Activated gamma-delta T cell treated with Interleukin-2 at 50 U/mL for 16 hours (primary cell): Measurements from ENCODE around the gene AHCTF1.
"Not testable (repeated sequence)": the region's sequence is repeated elsewhere in the genome, so short reads cannot be mapped to it uniquely, and the experiment has no call there.

Experiments used
- DNase-seq: peaks from one replicate; pipeline ENCODE4 v3.0.0-alpha.2; 2020

The AHCTF1 gene

DNA sequence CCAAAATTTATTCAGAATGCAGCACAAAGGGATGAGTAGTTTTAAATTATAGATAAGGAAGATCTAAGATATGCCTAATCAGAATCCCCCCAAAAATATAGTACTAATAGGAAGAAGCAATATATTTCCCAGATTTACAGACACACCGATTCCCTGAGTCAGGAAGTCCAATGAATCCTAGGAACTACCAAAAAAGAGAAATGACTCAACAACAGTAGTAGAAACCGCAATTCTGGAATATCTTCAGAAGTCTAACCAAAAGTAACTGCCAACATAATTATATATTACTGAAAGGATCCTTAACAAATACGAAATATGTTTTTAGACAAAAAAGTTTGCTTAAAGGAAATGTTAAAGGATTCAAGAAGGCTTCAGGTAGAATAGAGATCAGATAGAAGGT, 10.3 kb downstream of the AHCTF1 start:
- DNase-seq: no peak

DNA sequence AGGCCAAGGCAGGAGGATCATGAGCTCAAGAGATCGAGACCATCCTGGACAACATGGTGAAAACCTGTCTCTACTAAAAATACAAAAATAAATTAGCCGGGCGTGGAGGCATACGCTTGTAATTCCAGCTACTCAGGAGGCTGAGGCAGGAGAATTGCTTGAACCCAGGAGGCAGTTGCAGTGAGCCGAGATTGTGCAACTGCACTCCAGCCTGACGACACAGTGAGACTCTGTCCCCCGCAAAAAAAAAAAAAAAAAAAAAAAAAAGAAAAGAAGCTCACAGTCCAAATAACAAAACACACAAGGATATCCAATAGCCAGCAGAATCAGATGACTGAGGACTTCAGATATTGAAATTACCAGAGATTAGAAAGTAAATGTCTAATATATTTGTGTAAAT, 11.8 kb downstream of the AHCTF1 start:
- no peak for DNase-seq

DNA sequence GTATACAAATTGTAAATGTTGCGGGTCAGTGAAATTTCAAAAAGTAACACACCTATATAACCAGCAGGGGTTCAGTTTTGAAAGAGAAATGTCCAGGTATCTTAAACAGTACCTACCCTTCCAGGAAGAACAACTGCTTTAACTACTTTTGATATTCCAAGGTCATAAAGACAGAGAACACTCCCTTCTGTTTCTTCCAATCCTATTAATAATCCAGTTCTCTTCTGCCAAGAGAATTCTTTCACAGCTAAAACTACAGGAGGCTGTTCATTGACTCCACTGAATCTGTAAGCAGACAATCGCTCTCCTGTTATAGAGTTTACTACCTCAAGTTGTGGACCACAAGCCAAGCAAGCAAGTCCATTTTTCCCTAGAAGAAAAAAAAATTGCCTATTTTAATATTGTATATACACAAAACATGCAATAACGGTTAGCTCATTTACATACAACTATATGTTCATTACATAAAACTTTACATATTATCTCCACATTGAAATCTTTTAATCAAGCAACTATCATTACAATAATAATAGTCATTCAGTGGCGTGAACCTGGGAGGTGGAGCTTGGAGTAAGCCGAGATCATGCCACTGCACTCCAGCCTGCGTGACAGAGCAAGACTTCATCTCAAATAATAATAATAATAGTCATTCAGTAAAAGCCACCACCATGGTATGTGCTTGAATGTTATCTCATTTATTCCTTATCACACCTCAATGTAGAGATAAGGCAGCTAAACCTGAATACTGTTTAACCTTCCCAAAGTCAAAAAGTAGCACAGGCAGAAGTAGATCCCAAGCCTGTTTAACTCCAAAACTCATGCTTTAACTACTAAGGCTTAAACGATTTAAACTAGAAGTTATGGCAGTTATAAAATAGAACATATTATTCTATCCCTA, 15.5 kb downstream of the AHCTF1 start:
- DNase-seq: not testable (repeated sequence)

DNA sequence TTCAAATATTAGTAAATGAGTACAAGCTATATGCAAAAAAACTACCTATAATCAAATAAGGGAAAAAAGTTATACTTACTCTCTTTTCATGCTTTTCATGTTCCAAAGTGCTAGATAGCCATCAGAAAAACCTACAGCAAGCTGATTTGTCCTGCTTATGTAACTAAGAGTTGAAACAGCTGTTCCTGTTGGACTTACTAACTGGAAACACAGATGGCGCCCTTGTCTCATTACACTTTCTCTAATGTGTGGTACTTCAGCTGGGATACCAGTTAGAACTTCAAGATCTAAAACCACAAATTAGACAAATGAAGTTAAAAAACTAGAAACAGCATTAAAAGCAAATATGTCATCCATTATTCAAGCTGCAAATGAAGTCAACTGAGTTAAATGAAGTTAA, 24.3 kb downstream of the AHCTF1 start:
- DNase-seq: no peak

DNA sequence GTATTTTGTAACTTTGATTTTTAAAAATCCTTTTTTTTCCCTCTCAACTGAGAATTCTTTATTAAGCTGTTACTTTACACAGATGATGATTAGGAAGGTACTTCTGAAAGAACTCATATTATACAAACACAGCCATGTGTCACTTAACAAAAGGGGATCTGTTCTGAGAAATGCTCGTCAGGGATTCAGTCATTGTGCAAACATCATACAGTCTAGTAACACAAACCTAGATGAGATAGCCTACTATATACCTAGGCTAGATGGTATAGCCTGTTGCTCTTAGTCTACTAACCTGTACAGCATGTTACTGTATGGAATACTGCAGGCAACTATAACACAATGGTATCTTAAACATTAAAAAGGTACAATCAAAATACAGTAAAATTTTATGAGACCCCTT, 24.9 kb downstream of the AHCTF1 start:
- no peak for DNase-seq

DNA sequence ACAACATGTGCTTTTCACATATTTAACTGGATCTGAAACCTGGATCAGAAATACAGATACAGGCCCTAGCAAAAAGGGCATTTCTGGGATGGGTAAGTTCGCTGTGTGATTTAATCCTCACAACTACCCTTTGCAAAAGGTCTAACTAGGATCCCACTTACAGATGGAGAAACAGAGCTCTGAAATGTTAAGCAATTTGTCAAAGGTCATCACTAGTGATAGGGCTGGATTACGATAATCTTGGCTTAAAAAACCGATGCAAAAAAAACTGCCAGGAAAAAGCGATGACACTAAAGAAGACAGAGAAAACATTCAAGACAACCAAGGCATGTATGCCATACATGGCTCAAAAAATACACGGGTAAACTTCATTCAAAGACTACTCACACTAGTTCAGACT, 29.9 kb downstream of the AHCTF1 start:
- no peak for DNase-seq

DNA sequence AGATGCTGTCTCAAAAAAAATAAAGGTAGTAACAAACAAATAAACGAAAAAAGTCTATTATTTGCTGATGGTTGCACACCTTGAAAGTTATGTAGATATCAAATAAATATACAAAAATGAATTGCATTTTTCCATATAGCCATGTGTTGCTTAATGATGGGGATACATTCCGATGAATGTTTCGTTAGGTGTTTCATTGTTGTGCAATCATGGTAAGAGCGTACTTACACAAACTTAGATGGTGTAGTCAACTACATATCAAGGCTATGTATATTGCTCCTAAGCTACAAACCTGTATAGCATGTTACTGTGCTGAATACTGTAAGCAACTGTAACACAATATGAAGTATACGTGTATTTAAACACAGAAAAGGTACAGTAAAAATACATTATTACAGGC, 34.4 kb downstream of the AHCTF1 start:
- no peak for DNase-seq

DNA sequence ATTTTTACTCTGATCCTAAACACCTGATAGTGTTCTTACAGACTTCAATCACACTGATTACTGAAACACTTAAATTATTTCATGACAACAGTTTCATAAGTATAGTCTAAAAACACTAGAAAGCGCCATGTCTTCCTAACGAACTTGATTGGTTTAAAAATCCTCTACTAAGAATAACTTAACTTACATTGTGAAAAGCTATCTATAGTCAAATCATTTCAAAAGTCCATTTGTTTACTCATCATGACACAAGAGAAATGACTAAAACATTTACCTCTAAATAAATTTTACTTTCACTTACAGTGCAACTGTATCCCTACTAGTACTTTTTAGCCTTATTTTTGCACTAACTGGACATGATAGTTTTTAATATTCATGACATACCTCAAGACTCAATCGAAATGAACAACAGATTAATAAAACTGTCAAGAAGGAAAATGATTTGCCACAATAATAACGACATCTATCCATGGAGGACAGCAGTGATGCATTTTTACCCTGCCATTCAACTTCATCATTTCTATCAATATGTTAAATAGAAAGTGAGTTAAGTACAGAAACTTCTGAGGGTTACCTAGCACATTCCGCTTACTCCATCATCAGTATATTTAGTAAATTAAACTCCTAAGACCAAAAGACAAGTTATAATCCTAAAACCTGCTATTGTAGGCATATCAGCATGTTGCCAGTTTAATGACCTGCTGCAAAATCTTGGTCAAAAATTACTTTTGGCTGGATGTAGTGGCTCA, 38.4 kb downstream of the AHCTF1 start:
- no peak for DNase-seq

DNA sequence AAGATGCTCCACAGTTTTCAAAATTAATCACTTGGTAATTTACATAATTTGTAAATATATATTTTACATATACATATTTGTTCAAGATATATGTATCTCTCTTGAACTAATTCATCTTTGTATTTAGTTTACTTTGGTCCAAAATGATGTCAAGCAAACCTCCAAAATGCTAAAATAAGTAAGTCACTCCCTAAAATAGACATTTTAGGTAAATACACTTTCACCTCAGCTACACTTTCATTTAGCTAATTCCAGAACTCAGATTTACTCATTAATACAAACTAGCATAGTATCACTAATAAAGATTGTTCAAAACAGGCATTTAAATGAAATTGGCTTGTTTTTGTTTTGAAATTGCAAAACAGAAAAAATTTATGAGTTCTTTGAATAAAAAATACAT, 40.6 kb downstream of the AHCTF1 start:
- no peak for DNase-seq

DNA sequence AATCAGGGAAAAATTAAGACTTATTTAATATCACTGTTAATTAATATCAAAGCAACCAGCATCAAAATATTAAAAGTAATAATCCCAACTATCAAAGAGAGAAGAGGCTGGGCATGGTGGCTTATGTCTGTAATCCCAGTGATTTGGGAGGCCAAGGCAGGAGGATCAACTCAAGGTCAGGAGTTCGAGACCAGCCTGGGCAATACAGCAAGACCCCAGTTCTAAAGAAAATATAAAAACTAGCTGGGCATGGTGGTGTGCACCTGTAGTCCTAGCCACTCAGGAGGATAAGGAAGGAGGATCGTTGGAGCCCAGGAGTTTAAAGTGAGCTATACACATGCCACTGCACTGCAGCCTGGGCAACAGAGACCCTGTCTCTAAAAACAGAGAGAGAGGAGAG, 43.2 kb downstream of the AHCTF1 start:
- no peak for DNase-seq

DNA sequence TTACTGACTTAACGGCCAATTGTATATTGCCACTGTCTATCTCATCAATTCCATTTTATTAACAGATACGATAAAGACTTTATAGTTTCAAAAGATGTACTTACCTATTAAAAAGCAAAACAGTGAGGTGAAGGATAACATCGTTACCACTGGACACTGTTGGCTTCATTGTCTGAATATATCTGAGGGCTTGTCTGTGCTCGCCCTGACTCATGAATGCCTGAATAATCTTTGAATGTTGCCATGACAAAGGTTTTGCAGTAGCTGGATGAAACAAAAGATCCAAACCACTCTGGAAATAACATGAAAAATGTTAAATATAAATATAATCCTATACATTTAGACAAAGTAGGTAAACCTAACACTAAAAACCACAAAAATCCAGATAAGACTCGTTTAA, 46.4 kb downstream of the AHCTF1 start:
- not testable (repeated sequence) for DNase-seq

DNA sequence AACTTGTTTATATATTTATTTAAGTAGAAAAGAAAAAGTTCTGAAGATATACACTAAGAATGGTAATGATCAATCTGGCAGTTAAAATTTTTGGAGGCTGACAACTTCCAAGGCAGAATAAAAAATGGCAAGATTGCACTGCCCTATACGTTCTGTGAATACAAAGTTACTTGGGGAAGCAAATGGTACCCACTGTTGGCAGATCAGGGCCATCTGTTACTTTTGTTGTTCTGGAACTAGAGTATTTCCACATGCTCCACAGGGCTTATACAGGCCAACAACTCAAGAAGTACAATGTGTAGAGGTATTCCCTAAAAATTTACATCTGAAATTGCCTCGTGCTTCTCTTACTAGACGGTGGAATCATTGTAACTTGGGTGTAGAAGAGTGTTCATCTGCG, 53.2 kb downstream of the AHCTF1 start:
- DNase-seq: no peak

DNA sequence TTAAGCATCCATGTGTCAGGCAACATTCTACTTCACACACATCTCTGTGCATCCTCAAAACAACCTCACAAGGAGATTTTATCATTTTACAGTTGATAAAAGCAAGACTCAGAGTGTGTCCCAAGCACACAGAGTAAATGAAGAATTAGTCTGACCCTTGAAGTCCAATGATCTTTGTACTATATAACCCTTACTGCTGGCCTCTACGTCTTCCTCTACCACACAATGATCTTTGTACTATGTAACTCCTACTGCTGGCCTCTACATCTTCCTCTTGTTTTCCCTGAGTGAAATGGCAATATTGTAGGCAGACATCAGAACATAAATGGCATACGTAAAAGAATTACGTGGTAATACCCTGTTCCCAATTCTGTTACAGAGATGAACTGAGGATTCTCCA, 55.3 kb downstream of the AHCTF1 start:
- DNase-seq: no peak

DNA sequence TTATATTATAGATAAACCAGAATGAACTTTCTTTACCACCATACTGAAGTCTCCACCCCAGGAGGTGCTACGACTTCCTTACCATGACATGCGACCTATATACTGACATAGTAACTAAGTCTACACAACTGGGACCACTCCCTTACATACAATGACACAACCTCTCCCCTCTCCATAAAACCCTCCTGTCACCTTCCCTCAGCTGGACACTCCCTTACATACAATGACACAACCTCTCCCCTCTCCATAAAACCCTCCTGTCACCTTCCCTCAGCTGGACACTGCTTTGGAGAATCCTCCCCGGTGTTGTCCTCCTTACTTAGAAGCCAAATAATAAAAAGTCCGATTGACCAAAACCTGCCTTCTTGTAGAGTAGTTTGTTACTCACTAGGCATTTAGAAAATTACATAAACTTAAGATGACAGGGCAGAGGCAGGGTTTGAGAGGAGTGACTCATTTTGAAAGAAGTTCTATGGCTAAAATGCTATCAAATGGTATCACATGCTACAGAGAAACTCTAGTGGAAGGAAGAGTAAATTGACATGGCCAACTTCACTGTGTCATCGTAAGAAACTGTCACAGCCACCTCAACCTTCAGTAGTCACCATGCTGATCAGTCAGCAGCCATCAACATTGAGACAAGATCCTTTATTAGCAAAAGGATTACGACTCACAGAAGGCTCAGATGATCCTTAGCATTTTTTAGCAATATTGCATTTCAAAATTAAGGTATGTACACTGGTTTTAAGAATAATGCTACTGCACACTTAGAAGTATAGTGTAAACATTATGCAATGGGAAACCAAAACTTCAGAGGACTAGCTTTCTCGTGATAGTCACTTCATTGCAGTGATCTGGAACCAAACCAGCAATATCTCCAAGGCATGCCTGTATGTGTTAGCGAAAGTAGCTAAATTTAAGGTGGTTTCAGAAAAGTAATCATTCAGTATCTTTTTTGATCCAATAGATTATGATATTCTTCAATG, 56.4 kb downstream of the AHCTF1 start:
- DNase-seq: no peak

DNA sequence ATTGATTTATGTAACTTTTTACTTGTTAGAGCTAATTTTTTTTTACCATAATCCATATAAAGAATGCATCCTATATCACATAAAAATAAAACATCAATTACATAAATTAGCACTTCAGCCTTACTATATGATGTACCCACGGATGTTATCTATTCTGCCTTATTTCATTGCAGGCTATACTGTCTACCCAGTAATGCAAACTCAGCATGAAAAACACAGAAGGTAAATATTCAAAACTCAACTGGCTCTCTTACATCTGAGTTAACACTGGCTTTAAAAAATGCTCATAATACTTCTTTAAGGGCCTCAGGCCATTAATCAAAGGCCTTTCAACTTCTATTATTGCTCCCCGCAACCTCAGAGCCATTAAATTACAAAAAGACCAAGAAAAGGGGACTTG, 65.8 kb downstream of the AHCTF1 start:
- no peak for DNase-seq

DNA sequence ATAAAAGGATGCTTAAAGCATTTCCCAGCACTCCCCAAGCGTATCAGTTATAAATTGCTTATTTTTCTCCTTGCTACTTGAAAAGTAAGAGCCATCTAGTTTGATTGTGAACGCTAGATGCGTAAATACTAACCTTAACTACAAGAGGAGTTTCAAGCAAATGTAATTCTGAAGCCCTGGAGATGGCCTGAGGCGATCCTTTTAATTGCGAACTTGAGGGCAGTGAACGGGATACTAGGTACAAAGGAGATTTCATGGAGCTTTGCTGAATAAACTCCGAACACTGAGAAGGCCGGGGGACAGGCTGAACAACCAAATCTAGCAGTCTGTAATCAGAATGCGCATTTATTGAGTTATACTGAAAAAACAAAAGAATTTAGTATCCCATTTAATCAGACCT, 68.0 kb downstream of the AHCTF1 start:
- DNase-seq: not testable (repeated sequence)

DNA sequence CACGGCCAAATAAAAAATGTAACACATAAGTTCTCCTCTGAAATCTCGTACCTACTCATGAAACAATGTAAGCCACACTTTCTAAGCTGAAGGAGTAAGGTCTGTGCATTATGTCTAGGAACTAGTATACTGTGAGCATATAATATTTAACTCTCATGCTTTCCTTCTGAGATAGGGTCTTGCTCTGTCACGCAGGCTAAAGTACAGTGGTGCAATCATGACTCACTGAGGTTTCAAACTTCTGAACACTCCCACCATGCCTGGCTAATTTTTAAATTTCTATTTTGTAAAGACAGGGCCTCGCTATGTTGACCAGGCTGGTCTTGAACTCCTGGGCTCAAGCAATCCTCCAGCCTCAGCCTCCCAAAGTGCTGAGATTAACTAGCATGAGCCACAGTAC, 71.3 kb downstream of the AHCTF1 start:
- DNase-seq: no peak

DNA sequence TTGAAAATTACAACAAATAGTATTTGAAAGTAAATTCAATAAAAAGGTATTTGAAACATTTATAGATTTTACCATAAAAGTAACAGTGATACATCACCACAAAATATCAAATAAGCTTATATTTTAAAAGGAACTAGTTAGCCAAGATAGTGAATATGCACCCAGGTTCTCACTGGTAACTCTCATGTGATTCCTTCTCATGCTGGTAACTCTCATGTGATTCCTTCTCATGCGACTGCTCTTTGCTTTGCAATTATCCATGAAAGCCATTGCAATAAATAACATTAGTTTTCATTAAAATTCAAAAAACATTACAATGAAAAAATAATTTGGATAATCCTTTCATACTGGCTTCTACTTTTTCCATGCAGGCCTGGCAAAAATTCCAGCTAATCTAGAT, 75.4 kb downstream of the AHCTF1 start:
- no peak for DNase-seq

DNA sequence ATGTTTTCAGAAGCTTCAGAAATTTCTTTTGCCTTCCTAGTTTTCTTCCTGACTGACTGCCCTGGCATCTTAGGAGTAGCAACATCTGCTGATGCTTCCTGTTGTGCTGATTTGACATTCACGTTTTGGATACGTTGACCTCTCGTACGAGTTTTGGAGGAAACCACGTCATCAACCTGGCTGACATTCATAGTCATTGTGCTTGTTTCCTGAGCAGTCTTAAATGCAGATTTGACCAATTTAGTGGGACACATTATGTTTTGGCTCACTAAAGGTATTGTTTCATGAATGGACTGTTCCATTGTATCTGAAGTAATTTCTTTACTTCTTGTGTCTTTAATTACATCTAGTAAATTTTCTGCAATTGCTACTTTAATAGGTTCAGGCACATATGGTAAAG, 81.1 kb downstream of the AHCTF1 start:
- DNase-seq: not testable (repeated sequence)

DNA sequence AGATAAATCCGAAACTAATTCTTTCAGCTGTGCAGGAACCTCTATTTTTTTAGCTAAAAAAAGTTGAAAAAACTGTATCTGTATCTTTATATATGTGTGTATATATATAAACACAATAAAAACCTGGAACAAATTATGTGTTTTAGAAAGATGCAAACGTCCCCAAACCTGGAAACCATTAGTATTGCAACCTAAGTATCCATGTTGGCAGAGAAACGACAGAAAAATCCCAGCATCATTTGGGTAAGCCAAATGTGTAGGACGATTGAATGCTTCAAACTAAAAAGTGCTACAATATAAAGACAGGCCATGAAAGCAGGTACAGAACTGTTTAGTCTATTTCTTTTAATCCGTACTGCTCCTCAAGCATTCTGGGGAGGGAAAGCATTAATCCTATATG, 87.9 kb downstream of the AHCTF1 start:
- DNase-seq: no peak

DNA sequence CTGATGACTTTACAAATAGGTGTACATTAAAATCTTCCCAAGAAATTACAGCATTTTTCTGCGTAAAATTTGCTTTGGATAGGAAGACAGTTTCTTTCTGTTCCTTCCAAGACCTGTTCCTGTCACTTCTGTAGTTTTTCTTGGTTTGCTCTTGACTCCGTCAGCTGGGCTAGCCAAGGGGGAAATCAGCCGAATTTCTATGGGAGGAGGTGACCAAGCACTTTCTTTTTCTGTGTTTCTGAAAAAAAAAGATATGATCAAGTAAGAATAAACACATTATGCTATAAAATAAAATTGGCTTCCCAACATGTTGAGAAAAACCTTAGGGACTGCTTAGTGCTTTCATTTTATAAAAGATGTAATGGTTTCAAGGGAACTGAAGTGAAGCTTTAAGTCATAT, 91.0 kb downstream of the AHCTF1 start:
- DNase-seq: not testable (repeated sequence)

DNA sequence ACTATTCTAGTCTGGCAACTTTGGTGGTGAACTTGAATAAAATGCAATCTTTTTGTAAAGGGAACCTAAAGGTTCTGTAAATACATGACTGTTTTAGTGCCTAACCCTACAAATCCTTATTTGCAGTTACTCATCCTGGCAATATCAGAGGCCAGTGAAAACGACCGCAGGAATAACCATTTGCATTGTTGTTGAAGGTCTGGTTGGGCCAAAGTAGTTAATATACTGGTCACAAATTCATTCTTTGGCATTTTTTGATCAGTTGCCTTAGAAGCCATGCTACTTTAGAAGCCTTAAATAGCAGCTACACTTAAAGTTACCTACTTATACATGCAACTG, 93.7 kb downstream of the AHCTF1 start:
- no peak for DNase-seq

DNA sequence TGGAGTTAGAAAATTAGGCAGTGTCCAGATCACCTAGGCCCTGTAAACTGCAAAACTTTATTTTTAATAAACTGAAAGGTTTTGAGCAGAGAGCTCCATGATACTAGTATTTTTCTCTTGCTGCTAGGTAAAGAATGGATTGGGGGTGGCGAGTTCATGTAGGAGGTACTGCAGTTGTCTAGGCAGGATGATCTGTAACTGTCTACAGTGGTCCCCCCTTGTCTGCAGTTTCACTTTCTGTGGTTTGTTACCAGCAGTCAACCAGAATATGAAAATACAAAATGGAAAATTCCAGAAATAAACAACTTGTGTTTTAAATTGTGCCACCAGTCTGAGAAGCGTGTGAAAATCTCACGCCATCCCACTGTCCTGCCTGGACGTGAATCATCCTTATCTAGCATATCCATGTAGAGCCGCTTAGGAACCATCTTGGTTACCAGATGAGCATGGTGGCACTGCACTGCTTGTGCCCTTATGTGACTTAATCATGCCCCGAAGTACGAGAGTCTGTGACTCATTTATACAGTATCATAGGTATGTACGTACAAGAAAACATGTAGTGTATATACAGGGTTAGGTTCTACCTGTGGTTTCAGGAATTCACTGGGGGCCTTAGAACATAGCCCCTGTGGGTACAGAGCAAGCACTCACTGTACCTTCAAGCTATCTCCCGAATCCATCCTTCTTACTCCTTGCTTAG, 94.2 kb downstream of the AHCTF1 start:
- no peak for DNase-seq
